Hepatocyte (in vitro differentiated cells): Measurements from ENCODE around the gene TTLL12. TPM values are rescaled to one million over a fixed set of nuclear protein-coding genes. Genes with fewer than 3 reads are reported as not detected.

Experiments used
- DNase-seq: peaks from one replicate; pipeline ENCODE4 v3.0.0-alpha.2; 2016; ENCODE audit warnings: low spot score
- H2AFZ ChIP-seq: fragments of 200-600 bp; sonication (generic); 2 replicates; pipeline ENCODE4 v1.6.0; 2016; ENCODE audit warnings: antibody characterized with exemption, mild to moderate bottlenecking
- H3K27ac ChIP-seq: fragments of 200-600 bp; sonication (generic); 2 replicates; pipeline ENCODE4 v1.5.1; 2016; ENCODE audit warnings: mild to moderate bottlenecking
- H3K27me3 ChIP-seq: fragments of 200-600 bp; sonication (generic); 2 replicates; pipeline ENCODE4 v1.6.1; 2016
- H3K36me3 ChIP-seq: fragments of 200-600 bp; sonication (generic); replicated peaks from 2 replicates; pipeline ENCODE4 v1.5.1; 2016; ENCODE audit warnings: low read depth; ENCODE audit not compliant: insufficient read depth
- H3K4me1 ChIP-seq: fragments of 200-600 bp; sonication (generic); 2 replicates; pipeline ENCODE4 v1.5.1; 2016; ENCODE audit warnings: mild to moderate bottlenecking, moderate library complexity; ENCODE audit not compliant: insufficient read depth
- H3K4me2 ChIP-seq: fragments of 200-600 bp; sonication (generic); 2 replicates; pipeline ENCODE4 v1.6.0; 2016
- H3K4me3 ChIP-seq: fragments of 200-600 bp; sonication (generic); 2 replicates; pipeline ENCODE4 v1.5.1; 2016; ENCODE audit warnings: mild to moderate bottlenecking
- H3K79me2 ChIP-seq: fragments of 200-600 bp; sonication (generic); 2 replicates; pipeline ENCODE4 v1.6.0; 2017; ENCODE audit warnings: mild to moderate bottlenecking
- H3K9me2 ChIP-seq: fragments of 200-600 bp; sonication (generic); replicated peaks from 2 replicates; pipeline ENCODE4 v1.6.0; 2017; ENCODE audit warnings: mild to moderate bottlenecking; ENCODE audit not compliant: insufficient read depth
- H3K9me3 ChIP-seq: fragments of 200-600 bp; sonication (generic); 2 replicates; pipeline ENCODE4 v1.5.1; 2016; ENCODE audit warnings: low read depth, mild to moderate bottlenecking
- H4K20me1 ChIP-seq: fragments of 200-600 bp; sonication (generic); 2 replicates; pipeline ENCODE4 v1.6.0; 2016; ENCODE audit warnings: mild to moderate bottlenecking; ENCODE audit not compliant: insufficient read depth, poor library complexity, severe bottlenecking
- EZH2 ChIP-seq: fragments of 200-600 bp; sonication (generic); IDR thresholded peaks from 2 replicates; pipeline ENCODE4 v1.6.1; 2016; ENCODE audit warnings: antibody characterized with exemption, mild to moderate bottlenecking, borderline replicate concordance
- EZH2phosphoT487 ChIP-seq: fragments of 200-600 bp; sonication (generic); IDR thresholded peaks from one replicate; pipeline ENCODE4 v1.6.1; 2018; ENCODE audit warnings: antibody characterized with exemption, mild to moderate bottlenecking, low read depth, moderate library complexity; ENCODE audit not compliant: unreplicated experiment, severe bottlenecking
- WGBS: methylation state at CpG from one replicate; pipeline ENCODE4 v1.1.6; 2016; ENCODE audit warnings: low lambda C conversion rate; ENCODE audit errors: missing lambda C conversion rate; 5-methylcytosine and 5-hydroxymethylcytosine counted together
- polyA plus RNA-seq: library from polyadenylated mRNA; unstranded; fragments of >200 nt; fragmentation: Nextera tagmentation; extraction: Ambion mirVana; gene quantifications from 2 replicates; pipeline ENCODE4 v1.2.1, GENCODE V29; 2016
- total RNA-seq: library from RNA; depleted of rRNA; stranded (reverse); fragments of >200 nt; gene quantifications from 2 replicates; pipeline ENCODE4 v1.2.3, GENCODE V29; 2014
- TF ChIP-seq, protein P1 (sequence below): fragments of 200-600 bp; sonication (generic); IDR thresholded peaks from 2 replicates; pipeline ENCODE4 v1.5.1; 2016; ENCODE audit warnings: antibody characterized with exemption, mild to moderate bottlenecking; ENCODE audit not compliant: poor library complexity

The TTLL12 gene
- total and polyA plus RNA-seq, 2 experiments from 2014 or later, result 40.9 to 50.3 TPM

GRCh38 chr22:43185860-43186261 is 1.1 kb downstream of the TTLL12 start:
- H3K4me1 ChIP-seq, result peaks cover 33% of the 10 kb centered on the region
- peak overlapping the region; percentile 96 for H3K4me2 ChIP-seq
- TF ChIP-seq, protein P1, sequence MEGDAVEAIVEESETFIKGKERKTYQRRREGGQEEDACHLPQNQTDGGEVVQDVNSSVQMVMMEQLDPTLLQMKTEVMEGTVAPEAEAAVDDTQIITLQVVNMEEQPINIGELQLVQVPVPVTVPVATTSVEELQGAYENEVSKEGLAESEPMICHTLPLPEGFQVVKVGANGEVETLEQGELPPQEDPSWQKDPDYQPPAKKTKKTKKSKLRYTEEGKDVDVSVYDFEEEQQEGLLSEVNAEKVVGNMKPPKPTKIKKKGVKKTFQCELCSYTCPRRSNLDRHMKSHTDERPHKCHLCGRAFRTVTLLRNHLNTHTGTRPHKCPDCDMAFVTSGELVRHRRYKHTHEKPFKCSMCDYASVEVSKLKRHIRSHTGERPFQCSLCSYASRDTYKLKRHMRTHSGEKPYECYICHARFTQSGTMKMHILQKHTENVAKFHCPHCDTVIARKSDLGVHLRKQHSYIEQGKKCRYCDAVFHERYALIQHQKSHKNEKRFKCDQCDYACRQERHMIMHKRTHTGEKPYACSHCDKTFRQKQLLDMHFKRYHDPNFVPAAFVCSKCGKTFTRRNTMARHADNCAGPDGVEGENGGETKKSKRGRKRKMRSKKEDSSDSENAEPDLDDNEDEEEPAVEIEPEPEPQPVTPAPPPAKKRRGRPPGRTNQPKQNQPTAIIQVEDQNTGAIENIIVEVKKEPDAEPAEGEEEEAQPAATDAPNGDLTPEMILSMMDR, result no peak
- TF ChIP-seq EZH2 (no peak), EZH2phosphoT487 (no peak)
- no peaks in the 10 kb centered on the region for H3K9me2 ChIP-seq
- H3K9me3 ChIP-seq, result no peaks in the 10 kb centered on the region
- H3K27me3 ChIP-seq, result no peaks in the 10 kb centered on the region
- no peaks in the 10 kb centered on the region for H3K36me3 ChIP-seq
- peak; percentile 62 for DNase-seq
- H3K27ac ChIP-seq, result peak overlapping the region; percentile 86
- no peaks in the 10 kb centered on the region for H4K20me1 ChIP-seq
- 13% methylated on average over 11 of the region's 12 CpGs for WGBS
- peak overlapping the region; percentile 49 for H2AFZ ChIP-seq
- peaks cover 22% of the 10 kb centered on the region for H3K79me2 ChIP-seq
- peak overlapping the region; percentile 92 for H3K4me3 ChIP-seq

DNA sequence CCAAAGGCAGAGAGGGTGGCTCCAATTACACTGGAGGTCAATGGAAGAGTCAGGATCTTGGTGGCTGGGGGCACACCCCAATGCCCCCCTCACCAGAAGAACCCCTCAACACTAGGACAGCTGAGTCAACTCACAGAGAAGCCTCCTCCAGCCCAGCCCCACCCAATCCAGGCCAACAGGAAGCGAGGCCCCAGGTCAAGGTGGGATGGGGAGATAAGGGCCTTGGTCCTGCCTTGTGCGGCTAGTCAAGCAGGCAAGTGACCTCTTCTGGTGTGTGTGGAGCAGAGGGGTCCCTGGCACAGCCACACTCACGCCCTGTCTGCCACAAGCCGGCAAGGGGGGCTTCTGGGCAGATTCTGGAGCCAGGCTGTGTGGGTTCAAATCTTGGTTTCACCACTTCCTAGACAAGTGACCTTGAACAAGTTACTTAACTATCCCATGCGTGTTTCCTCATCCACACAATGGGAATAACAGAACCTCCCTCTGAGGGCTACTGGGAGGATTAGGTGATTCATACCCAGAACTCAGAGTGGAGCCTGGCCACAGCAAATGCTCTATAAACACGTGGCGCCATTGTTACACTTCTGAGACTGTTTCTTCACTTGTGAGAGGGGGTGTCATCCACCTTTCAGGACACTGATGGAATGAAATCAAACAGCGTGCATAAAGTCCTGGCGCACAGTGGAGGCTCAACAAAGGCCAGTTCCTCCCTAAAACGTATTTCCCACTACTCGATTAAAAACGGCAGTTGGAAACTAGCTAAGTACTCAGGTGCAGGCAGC is 3.2 kb downstream of the TTLL12 start:
- no peak for DNase-seq
- no peak overlapping the region for H2AFZ ChIP-seq
- 81% methylated on average over 12 of the region's 12 CpGs for WGBS

DNA sequence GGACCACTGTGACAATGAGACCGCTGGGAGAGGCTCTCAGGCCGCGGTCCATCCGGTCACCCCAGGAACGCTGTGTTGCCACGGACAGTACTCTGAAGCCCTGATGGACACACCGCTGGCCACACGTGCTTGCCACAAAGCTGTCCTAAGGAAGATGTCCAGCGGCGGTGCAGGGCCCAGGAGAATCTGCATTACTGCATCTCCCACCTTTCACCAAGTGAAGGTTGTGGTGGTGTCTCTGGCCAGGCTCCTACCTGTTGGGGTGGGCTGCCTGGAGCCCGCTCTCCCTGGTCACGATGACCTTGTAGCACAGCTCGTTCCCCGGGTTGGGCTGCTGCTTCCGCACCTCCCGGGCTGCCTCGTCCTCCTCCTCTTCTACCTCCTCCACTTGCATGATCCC is 4.2 kb downstream of the TTLL12 start:
- Histone ChIP-seq H4K20me1 (no peaks in the 10 kb centered on the region), H2AFZ (no peak overlapping the region), H3K4me2 (no peak overlapping the region), H3K4me3 (no peak overlapping the region), H3K9me3 (no peaks in the 10 kb centered on the region), H3K79me2 (peaks cover 22% of the 10 kb centered on the region), H3K9me2 (no peaks in the 10 kb centered on the region), H3K27ac (no peak overlapping the region), H3K27me3 (no peaks in the 10 kb centered on the region), H3K4me1 (peaks cover 27% of the 10 kb centered on the region), H3K36me3 (no peaks in the 10 kb centered on the region)
- no peak for TF ChIP-seq EZH2phosphoT487
- no peak for TF ChIP-seq EZH2
- TF ChIP-seq, protein P1, result no peak
- no peak for DNase-seq
- WGBS, result 90% methylated on average over 17 of the region's 17 CpGs

More for the DNA sequence above, 3.2 kb downstream of the TTLL12 start:
- TF ChIP-seq EZH2, result no peak
- TF ChIP-seq, protein P1, result no peak
- TF ChIP-seq EZH2phosphoT487, result no peak
- peak overlapping the region; percentile 60 for H3K27ac ChIP-seq
- H3K9me3 ChIP-seq, result no peaks in the 10 kb centered on the region
- H3K36me3 ChIP-seq, result no peaks in the 10 kb centered on the region
- peaks cover 33% of the 10 kb centered on the region for H3K4me1 ChIP-seq
- H3K79me2 ChIP-seq, result peaks cover 22% of the 10 kb centered on the region
- H3K9me2 ChIP-seq, result no peaks in the 10 kb centered on the region
- H4K20me1 ChIP-seq, result no peaks in the 10 kb centered on the region
- H3K27me3 ChIP-seq, result no peaks in the 10 kb centered on the region
- H3K4me3 ChIP-seq, result no peak overlapping the region
- no peak overlapping the region for H3K4me2 ChIP-seq
